ENCODE results near the gene HCRTR2. TPM values are rescaled to one million over a fixed set of nuclear protein-coding genes. Genes with fewer than 3 reads are reported as not detected.

The HCRTR2 gene
- total and polyA plus RNA-seq, 2 of the 8 experiments (the other 6 are each of a cell fraction or from before 2014, with no cell fraction given), result 0.19 to 0.23 TPM

DNA sequence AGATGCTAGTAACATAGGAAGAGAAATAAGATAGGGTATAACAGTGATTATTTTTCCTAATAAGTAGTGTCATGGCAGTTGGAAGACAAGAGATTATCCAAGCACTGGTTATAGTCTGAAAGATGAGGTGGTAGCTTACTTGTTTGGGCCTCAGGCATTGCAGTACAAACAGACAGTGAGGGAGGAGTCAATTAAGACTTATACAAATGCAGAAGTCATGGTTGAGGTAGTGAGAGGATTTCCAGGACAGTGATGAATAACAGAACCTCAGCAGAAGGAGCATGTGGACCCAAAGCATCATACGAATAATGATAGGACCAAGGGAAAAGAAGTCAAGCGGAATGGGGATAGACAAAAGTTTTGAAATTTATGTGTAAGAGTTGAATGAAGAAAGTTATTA is 53.5 kb downstream of the HCRTR2 start (continued):
- TF ChIP-seq, protein P1, sequence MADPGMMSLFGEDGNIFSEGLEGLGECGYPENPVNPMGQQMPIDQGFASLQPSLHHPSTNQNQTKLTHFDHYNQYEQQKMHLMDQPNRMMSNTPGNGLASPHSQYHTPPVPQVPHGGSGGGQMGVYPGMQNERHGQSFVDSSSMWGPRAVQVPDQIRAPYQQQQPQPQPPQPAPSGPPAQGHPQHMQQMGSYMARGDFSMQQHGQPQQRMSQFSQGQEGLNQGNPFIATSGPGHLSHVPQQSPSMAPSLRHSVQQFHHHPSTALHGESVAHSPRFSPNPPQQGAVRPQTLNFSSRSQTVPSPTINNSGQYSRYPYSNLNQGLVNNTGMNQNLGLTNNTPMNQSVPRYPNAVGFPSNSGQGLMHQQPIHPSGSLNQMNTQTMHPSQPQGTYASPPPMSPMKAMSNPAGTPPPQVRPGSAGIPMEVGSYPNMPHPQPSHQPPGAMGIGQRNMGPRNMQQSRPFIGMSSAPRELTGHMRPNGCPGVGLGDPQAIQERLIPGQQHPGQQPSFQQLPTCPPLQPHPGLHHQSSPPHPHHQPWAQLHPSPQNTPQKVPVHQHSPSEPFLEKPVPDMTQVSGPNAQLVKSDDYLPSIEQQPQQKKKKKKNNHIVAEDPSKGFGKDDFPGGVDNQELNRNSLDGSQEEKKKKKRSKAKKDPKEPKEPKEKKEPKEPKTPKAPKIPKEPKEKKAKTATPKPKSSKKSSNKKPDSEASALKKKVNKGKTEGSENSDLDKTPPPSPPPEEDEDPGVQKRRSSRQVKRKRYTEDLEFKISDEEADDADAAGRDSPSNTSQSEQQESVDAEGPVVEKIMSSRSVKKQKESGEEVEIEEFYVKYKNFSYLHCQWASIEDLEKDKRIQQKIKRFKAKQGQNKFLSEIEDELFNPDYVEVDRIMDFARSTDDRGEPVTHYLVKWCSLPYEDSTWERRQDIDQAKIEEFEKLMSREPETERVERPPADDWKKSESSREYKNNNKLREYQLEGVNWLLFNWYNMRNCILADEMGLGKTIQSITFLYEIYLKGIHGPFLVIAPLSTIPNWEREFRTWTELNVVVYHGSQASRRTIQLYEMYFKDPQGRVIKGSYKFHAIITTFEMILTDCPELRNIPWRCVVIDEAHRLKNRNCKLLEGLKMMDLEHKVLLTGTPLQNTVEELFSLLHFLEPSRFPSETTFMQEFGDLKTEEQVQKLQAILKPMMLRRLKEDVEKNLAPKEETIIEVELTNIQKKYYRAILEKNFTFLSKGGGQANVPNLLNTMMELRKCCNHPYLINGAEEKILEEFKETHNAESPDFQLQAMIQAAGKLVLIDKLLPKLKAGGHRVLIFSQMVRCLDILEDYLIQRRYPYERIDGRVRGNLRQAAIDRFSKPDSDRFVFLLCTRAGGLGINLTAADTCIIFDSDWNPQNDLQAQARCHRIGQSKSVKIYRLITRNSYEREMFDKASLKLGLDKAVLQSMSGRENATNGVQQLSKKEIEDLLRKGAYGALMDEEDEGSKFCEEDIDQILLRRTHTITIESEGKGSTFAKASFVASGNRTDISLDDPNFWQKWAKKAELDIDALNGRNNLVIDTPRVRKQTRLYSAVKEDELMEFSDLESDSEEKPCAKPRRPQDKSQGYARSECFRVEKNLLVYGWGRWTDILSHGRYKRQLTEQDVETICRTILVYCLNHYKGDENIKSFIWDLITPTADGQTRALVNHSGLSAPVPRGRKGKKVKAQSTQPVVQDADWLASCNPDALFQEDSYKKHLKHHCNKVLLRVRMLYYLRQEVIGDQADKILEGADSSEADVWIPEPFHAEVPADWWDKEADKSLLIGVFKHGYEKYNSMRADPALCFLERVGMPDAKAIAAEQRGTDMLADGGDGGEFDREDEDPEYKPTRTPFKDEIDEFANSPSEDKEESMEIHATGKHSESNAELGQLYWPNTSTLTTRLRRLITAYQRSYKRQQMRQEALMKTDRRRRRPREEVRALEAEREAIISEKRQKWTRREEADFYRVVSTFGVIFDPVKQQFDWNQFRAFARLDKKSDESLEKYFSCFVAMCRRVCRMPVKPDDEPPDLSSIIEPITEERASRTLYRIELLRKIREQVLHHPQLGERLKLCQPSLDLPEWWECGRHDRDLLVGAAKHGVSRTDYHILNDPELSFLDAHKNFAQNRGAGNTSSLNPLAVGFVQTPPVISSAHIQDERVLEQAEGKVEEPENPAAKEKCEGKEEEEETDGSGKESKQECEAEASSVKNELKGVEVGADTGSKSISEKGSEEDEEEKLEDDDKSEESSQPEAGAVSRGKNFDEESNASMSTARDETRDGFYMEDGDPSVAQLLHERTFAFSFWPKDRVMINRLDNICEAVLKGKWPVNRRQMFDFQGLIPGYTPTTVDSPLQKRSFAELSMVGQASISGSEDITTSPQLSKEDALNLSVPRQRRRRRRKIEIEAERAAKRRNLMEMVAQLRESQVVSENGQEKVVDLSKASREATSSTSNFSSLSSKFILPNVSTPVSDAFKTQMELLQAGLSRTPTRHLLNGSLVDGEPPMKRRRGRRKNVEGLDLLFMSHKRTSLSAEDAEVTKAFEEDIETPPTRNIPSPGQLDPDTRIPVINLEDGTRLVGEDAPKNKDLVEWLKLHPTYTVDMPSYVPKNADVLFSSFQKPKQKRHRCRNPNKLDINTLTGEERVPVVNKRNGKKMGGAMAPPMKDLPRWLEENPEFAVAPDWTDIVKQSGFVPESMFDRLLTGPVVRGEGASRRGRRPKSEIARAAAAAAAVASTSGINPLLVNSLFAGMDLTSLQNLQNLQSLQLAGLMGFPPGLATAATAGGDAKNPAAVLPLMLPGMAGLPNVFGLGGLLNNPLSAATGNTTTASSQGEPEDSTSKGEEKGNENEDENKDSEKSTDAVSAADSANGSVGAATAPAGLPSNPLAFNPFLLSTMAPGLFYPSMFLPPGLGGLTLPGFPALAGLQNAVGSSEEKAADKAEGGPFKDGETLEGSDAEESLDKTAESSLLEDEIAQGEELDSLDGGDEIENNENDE (IDR thresholded peaks at IDR 0.05; ENCODE audit: insufficient replicate concordance, low read length), result no peak
- TF ChIP-seq CBX8 (IDR thresholded peaks at IDR 0.05; ENCODE audit: borderline replicate concordance, low read depth, low read length), result no peak

Data from H1 (cell line).